Measurements from ENCODE around the gene SRPK2. TPM values are rescaled to one million over a fixed set of nuclear protein-coding genes. Genes with fewer than 3 reads are reported as not detected.
"Not testable (repeated sequence)": the region's sequence is repeated elsewhere in the genome, so short reads cannot be mapped to it uniquely, and the experiment has no call there.

SRPK2 gene
- total RNA-seq, 1 donor from 2014 or later = 28.8 TPM

DNA sequence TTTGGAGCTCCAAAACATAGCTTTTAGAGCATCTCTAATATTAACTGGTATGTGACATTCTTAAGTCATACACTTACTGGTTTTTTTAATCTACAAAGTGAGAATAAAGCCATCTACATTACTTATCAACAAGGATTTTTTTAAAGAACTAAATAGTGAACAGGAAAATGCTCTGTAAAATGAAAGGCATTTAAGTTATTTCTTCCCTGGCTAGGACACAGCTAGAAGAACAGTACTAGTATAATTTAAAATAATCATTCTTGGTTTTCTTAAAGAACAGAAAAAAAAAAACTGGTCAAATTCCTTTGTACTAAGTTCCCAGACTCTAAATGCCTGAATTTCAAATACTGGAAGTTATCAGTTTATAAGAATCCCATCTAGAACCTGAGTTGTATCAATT is 139.5 kb downstream of the SRPK2 start:
- ATAC-seq (ENCODE audit: poor library complexity) = no peak
- DNase-seq = no peak
- intact Hi-C loops (cut with DNase I) = no loop called here

DNA sequence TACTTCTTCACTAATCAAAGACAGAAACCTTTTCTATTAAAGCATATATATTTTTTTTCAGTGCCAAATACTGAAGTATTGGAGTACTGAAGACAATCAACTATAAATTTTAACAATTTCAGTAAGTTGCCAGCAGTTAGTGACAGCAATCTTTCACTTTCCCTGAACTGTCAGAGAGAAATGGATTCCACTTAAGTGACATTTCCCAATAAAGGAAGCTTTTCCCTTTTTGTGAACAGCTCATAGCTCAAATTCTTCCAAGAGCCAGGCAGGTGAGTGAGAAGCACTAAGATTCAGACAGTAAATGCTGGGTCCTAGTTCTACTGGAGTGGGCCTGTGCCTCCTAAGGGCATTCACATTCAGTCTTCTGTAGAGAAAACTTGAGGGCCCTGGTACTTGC is 142.0 kb downstream of the SRPK2 start:
- no peak for DNase-seq
- no peak for ATAC-seq (ENCODE audit: poor library complexity)
- intact Hi-C loops (cut with DNase I) = no loop called here

DNA sequence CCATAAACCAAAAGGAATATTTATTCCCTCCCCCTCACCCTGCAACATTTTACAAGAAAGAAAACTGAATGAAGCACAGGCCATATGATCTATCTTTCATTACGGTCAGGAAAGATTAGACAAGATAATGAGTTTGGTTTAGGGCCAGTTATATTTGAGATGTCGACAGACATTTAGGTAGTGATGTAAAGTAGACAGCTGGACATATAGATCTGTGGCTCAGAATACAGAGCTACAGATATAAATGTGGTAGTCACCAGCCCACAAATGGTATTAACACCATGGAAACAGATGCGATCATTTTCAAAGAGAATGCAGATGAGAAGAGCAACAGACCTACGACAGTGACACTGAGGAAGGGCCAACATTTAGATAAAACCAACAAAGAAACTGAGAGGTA is 142.5 kb downstream of the SRPK2 start:
- DNase-seq = no peak
- intact Hi-C loops (cut with DNase I) = no loop called here
- no peak for ATAC-seq (ENCODE audit: poor library complexity)

DNA sequence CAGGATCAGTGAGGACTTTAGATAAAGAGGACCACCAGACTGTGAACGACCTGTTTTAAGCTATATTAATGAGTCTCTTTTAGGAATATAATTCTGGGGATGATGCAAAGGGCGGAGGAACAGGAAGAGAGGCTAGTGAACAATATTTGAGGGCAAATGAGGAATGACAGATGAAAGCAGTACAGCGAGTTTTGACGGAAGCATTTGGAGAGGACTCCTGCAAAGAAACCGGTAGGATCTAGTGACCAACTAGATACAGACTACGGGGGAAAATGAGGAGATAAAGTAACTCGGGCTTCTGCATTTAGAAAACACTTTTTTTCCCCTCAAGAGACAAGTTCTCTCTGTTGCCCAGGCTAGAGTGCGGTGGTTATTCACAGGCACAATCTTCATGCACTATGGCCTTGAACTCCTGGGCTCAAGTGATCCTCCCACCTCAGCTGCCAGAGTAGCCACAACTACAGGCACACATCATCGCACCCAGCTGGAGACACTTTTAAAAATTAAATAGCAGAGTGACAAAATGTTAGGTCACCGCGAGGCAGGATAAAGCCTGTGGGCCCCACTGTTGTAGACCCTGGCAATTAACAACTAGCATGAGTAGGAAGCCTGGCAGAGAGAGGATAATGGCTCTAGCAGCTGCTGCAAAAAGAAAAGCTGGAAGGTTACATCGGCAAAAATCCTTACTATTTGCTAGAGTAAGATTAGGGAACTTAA is 143.2 kb downstream of the SRPK2 start:
- ATAC-seq (ENCODE audit: poor library complexity) = peak; percentile 36
- intact Hi-C loops (cut with DNase I) = no loop called here
- DNase-seq = no peak

DNA sequence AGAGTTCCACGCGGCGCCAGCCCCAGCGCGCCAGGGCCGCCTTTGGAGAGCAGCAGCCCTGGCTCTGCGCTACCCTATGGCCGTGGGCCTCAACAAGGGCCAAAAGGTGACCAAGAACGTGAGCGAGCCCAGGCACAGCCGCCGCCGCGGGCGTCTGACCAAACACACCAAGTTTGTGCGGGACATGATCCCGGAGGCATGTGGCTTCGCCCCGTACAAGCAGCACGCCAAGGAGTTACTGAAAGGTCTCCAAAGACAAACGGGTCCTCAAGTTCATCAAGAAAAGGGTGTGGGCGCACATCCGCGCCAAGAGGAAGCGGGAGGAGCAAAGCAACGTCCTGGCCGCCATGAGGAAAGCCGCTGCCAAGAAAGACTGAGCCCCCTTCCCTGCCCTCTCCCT is 144.1 kb downstream of the SRPK2 start:
- intact Hi-C loops (cut with DNase I) = no loop called here
- ATAC-seq (ENCODE audit: poor library complexity) (peak; percentile 47), DNase-seq (peak; percentile 57)

DNA sequence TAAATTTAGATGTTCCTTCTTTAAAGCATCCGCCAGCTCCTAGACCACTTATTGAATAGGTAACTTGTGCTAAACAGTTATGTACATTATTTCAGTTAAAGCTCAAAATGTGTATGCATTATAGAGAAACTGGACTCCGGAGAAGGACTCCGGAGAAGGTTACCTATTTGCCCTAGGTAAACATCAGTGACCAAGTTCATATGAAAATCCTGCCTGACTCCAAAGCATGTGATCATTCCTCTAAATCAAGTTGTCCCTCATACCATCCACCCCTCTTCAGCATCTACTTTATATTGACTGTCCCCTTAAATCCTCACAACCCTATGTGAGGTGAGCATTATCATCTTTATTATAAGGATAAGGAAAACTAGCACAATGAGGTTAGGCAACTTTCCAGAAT is 147.5 kb downstream of the SRPK2 start:
- ATAC-seq (ENCODE audit: poor library complexity) (no peak), DNase-seq (no peak)
- intact Hi-C loops (cut with DNase I) = no loop called here

DNA sequence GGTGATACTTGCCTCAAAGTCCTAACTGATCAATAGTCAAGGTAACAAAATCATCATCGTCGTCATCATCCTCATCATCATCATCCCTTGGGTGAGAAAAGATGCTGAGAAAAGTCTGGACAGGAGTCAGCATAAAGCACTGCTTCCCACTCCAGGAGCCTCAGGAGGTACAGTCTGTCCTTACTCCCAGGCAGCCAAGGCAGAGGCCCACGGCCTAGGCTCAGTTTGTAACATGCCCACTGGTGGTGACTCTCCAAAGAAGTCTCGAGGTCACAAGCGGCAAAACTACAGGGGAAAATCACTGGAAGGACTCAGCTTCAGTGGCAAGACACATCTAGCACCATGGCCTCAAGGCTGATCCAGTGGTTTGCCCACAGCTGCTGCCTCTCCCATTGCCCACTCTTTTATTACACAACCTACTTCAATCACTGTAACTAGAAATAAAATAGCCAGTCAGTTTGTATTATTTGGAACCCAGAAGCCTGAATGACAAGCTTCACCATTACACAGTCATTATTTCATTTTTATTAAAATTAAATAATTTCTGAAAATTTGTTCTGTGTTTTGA is 150.4 kb downstream of the SRPK2 start:
- peak; percentile 34 for ATAC-seq (ENCODE audit: poor library complexity)
- DNase-seq = no peak
- intact Hi-C loops (cut with DNase I) = no loop called here

DNA sequence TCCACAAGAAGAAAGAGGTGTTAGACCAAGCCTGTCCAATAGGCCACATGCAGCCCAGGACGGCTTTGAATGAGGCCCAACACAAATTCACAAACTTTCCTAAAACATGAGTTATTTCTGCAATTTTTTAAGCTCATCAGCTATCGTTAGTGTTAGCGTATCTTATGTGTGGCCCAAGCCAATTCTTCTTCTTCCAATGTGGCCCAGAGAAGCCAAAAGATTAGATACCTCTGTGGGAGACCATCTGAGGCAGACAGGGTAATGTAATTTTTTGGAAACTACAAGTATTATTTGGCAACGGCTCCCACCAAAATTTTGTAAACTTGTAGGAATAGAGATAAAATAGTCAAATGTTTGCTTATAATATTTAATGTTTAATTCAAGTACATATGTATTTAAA is 153.8 kb downstream of the SRPK2 start:
- peak; percentile 52 for ATAC-seq (ENCODE audit: poor library complexity)
- intact Hi-C loops (cut with DNase I) = no loop called here
- no peak for DNase-seq

DNA sequence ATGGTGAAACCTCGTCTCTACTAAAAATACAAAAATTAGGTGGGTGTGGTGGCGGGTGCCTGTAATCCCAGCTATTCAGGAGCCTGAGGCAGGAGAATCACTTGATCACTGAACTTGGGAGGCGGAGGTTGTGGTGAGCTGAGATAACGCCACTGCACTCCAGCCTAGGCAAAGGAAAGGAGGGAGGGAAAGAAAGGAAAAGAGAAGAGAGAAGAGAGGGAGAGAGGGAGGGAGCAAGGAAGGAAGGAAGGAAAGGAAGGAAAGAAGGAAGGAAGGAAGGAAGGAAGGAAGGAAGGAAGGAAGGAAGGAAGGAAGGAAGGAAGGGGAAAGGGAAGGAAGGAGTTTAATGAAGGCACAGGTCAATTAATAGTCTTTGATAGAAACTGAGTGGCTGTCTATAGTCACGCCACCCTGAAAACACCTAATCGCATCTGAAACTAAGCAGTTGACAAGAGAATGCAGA is 155.9 kb downstream of the SRPK2 start:
- ATAC-seq (ENCODE audit: poor library complexity); DNase-seq; intact Hi-C loops (cut with DNase I): not testable (repeated sequence)

DNA sequence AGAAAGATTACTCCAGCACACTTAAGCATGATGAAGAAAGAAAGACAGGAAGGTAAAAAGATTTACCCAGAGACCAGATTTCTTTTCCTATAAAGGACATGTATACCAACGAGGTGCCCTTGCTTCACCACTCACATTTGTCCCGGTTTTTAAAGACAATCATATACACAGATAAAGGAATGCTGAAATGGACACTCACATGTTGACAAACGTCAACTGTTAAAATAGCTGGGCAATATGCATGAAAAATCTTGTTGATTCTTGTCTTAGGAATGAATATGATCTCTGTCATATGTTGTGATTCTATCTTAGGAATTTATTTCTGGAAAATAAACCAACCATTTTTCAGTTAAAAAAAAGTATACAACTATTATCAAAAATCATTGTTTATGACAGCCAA is 158.2 kb downstream of the SRPK2 start:
- ATAC-seq (ENCODE audit: poor library complexity) (no peak), DNase-seq (no peak)
- intact Hi-C loops (cut with DNase I) = no loop called here

DNA sequence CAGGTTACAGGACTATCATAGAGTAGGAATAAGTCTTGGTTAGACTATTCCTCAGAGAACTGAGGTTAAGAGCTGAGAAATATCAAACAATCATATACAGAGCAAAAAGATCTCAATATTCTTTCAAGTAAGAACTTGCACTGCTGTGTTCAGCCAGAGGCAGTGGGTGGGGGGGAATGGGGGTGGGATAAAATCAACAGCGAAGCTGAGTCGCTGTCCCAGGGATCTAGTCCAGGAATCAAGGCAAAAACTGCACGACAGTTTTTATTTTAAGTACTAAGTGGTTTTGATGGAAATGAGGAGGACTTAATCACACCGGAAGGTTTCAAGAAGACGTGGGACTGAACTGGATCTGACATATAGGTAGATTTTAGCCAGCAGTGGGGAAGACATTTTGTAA is 159.1 kb downstream of the SRPK2 start:
- intact Hi-C loops (cut with DNase I) = no loop called here
- ATAC-seq (ENCODE audit: poor library complexity) (no peak), DNase-seq (no peak)

DNA sequence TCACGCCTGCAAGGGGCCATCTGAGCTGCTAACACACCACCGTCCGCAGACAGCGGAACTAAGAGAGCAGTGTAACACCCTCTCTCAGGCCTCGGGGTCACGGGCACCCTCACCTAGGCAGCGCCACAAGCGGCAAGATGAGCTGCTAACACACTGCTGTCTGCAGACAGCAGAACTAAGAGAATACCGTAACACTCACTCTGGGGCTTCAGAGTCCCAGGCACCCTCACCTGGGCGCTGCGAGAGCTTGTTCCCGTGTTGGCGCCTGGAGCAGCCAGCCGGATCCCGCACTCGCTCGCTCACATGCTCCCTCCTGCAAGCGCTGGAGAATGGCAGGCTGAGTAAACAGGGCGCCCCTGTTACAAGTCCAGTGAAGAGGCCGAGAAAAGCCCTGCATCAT is 160.2 kb downstream of the SRPK2 start:
- intact Hi-C loops (cut with DNase I) = no loop called here
- ATAC-seq (ENCODE audit: poor library complexity) = no peak
- DNase-seq = no peak

DNA sequence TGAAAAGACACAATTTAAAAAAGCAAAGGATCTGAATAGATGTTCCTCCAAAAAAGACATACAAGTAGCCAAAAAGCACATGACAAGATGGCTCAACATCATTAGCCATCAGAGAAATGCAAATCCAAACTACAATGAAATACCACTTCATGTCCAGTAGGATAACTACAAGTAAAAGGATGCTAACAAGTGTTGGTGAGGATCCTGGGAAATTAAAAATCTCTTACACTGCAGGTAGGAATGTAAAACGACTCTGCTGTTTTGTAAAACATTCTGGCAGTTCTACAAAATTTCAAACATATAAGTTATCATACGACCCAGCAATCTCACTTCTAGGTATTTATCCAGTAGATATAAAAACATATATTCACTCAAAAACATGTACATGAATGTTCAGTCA is 161.3 kb downstream of the SRPK2 start:
- intact Hi-C loops (cut with DNase I) = no loop called here
- DNase-seq = no peak
- no peak for ATAC-seq (ENCODE audit: poor library complexity)

DNA sequence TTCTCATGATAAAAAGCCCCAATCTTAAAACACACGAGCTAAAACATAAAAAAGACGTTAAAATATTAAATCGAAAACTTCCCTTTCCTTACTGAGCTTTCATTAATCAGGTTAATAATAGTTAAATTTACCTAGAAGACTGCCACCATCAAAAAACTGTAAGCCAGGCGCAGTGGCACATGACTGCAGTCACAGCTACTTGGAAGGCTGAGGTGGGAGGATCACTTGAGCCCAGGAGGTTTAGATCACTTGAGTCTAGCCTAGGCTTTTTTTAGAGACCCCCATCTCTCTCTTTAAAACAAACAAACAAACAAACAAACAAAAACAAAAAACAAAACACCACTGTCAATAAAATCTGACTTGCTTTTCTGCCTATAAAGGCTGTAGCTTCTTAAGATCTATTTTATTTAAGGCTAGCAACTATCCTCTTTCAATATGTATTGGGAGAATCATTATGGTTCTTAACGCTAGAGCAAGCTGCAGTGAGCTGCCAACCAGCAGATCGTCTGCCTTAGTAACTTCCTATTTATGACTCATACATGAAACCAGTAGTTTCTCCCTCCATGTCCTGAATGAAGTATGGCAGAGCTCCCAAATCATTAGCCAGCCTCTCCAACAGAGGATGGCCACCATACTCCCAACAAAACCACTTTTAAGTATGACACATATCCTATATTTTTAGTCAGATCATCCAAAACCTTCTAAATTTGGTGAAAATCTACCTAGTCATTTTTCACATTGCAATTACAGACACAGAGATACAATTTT is 163.7 kb downstream of the SRPK2 start:
- intact Hi-C loops (cut with DNase I) = no loop called here
- no peak for DNase-seq
- ATAC-seq (ENCODE audit: poor library complexity) = peak; percentile 67

DNA sequence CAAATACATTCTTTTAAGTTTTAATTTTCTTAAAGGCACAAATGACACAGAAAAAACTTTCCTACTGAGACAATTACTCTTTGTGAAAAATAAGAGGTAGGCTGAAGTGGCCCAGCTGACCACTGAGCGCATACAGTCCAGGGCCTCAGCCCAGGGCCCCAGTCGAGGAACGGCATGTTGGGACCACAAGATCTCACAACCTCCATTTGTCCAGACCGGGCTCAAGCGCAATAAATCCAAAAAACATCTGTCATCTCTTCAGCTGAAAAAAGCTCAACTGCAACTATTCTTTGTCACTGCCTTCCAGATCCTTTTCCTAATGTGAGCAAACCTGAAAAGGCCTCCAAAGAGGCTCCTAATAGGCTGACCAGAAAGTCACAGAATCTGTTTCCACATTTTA is 165.8 kb downstream of the SRPK2 start:
- ATAC-seq (ENCODE audit: poor library complexity) (no peak), DNase-seq (no peak)
- intact Hi-C loops (cut with DNase I) = no loop called here

DNA sequence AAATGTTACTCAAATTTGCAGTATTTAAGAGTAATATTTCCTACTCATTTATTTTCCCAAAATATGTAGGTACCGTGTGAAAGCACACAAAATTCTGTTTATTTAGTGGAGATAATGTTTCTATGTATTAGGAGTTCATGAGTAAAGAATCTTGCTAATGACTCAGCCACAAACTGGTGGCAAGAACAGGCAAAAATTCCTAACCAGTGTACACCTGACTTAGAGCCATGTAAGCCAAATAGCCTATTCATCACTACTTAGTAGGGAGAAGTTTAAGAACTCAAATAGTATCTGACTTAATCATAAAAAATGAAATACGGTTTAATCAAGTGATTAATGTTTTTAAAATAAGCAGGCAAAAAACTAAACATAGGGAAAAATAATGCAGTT is 169.0 kb downstream of the SRPK2 start:
- no peak for ATAC-seq (ENCODE audit: poor library complexity)
- intact Hi-C loops (cut with DNase I) = no loop called here
- no peak for DNase-seq

DNA sequence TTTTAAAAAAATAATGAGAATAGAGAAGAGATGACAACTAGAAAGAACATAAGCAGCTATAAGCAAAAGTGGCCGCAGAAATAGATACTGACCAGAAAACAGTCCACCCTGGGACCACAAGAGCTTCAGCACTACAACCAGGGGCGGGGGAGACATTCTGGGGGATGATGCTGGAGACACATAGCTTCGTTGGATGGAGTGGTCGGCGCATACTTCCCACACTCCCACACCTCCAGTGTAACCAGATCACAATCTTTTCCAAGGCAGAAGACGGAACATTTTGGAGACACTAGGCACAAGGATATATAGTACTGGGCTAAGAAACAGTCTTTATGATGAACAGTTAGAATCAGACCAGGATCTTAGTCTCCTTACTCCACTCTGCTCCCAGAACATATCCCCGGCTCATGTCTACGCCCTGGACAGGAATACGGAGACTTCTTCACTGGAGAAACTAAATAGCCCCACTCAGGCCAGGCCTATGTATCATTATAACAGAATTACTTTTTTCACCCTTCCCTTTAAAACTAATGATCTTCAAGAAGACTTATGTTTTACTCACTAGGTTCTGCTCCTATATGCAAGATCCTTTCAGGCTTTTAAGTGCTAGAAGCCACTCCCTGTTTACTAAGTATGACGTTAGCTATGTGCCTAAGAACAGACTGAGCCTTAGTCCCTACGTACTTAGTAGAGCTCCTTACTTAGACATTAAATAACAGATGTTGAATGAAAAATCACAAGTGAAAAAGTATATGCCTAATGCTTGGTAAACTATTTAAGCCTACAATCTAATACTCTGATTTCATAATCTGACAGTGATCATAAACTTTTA is 169.6 kb downstream of the SRPK2 start:
- DNase-seq (no peak), ATAC-seq (ENCODE audit: poor library complexity) (no peak)
- intact Hi-C loops (cut with DNase I) = no loop called here

DNA sequence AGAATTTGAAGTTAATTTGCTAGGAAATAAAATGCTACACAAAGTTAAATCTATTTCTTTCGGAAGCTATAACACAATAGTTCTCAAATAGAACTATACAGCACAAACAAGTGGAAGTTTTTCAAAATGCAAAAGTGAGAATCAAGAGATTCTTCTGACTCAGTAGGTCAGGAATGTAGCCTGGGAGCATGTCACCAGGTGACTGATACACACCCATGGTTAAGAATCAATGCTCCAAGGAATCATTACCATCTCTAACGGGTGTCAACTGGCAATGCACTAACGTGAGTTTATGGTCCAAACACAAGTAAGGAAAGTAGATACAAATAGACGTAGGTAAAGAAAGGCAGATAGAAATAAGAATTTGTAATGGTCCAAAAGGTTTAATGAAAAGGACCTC is 170.5 kb downstream of the SRPK2 start:
- intact Hi-C loops (cut with DNase I) = no loop called here
- DNase-seq (no peak), ATAC-seq (ENCODE audit: poor library complexity) (no peak)

DNA sequence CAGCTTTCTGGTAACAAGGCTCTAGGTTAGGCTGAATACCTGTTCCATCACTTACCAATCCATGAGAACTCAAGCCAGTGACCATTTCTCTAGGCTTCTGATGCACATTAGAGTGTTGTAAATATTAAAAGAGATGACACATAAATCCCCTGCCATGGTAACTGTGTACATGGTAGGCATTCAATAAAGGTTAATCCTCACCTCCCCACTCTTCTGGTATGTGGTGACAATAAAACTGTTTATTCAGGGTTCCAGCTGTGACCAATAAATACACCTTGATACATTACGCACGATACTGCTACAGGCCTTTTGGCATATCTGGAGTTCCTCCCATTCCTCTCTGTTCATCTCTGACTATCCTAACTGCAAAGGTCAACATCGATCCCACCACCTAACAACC is 171.9 kb downstream of the SRPK2 start:
- DNase-seq (no peak), ATAC-seq (ENCODE audit: poor library complexity) (no peak)
- intact Hi-C loops (cut with DNase I) = no loop called here
